HEK293 (cell line): ENCODE measurements around the gene RAVER2.

Experiments
- BCL6B ChIP-seq: fragments of 450-650 bp; formaldehyde crosslinking; IDR thresholded peaks from 2 replicates; pipeline ENCODE4 v1.5.1; 2017; ENCODE audit warnings: missing biosample characterization, missing genetic modification characterization
- CTCF ChIP-seq: fragments of 450-650 bp; formaldehyde crosslinking; IDR thresholded peaks from 2 replicates; pipeline ENCODE4 v1.5.1; 2016; ENCODE audit warnings: missing biosample characterization, missing genetic modification characterization
- EGR2 ChIP-seq: fragments of 450-650 bp; formaldehyde crosslinking; IDR thresholded peaks from 2 replicates; pipeline ENCODE4 v1.5.1; 2016; ENCODE audit warnings: low read depth, missing biosample characterization, missing genetic modification characterization
- FEZF1 ChIP-seq: fragments of 450-650 bp; formaldehyde crosslinking; IDR thresholded peaks from 2 replicates; pipeline ENCODE4 v1.5.1; 2016; ENCODE audit warnings: missing biosample characterization, missing genetic modification characterization
- GFI1B ChIP-seq: fragments of 450-650 bp; formaldehyde crosslinking; IDR thresholded peaks from 2 replicates; pipeline ENCODE4 v1.5.1; 2016; ENCODE audit warnings: missing biosample characterization, missing genetic modification characterization
- KLF1 ChIP-seq: fragments of 450-650 bp; formaldehyde crosslinking; IDR thresholded peaks from 2 replicates; pipeline ENCODE4 v1.5.1; 2016; ENCODE audit warnings: missing biosample characterization, missing genetic modification characterization
- KLF7 ChIP-seq: fragments of 450-650 bp; formaldehyde crosslinking; IDR thresholded peaks from 2 replicates; pipeline ENCODE4 v1.5.1; 2016; ENCODE audit warnings: missing biosample characterization, missing genetic modification characterization, borderline replicate concordance
- KLF9 ChIP-seq: fragments of 450-650 bp; formaldehyde crosslinking; IDR thresholded peaks from 2 replicates; pipeline ENCODE4 v1.5.1; 2016; ENCODE audit warnings: missing biosample characterization, missing genetic modification characterization, low read depth
- MEIS1 ChIP-seq: sonication (generic); formaldehyde crosslinking; IDR thresholded peaks from 2 replicates; pipeline ENCODE4 v1.8.1; 2022; ENCODE audit warnings: missing genetic modification reagents, mild to moderate bottlenecking, borderline replicate concordance
- OVOL3 ChIP-seq: fragments of 450-650 bp; formaldehyde crosslinking; IDR thresholded peaks from 2 replicates; pipeline ENCODE4 v1.5.1; 2016; ENCODE audit warnings: missing biosample characterization, missing genetic modification characterization
- PRDM1 ChIP-seq: fragments of 450-650 bp; formaldehyde crosslinking; IDR thresholded peaks from 2 replicates; pipeline ENCODE4; 2016; ENCODE audit warnings: missing biosample characterization, missing genetic modification characterization
- ZBTB21 ChIP-seq: fragments of 450-650 bp; formaldehyde crosslinking; IDR thresholded peaks from 2 replicates; pipeline ENCODE4 v1.5.1; 2017; ENCODE audit warnings: missing biosample characterization, missing genetic modification characterization
- ZBTB48 ChIP-seq: fragments of 450-650 bp; formaldehyde crosslinking; IDR thresholded peaks from 2 replicates; pipeline ENCODE4 v1.5.1; 2016; ENCODE audit warnings: missing biosample characterization, missing genetic modification characterization
- ZFP3 ChIP-seq: fragments of 450-650 bp; formaldehyde crosslinking; IDR thresholded peaks from 2 replicates; pipeline ENCODE4 v1.5.1; 2016; ENCODE audit warnings: low read depth, missing biosample characterization, missing genetic modification characterization
- ZFP41 ChIP-seq: fragments of 450-650 bp; formaldehyde crosslinking; IDR thresholded peaks from 2 replicates; pipeline ENCODE4 v1.5.1; 2016; ENCODE audit warnings: missing biosample characterization, missing genetic modification characterization, borderline replicate concordance
- ZFP69B ChIP-seq: fragments of 450-650 bp; formaldehyde crosslinking; IDR thresholded peaks from 2 replicates; pipeline ENCODE4 v1.5.1; 2016; ENCODE audit warnings: missing biosample characterization, missing genetic modification characterization
- ZNF121 ChIP-seq: fragments of 450-650 bp; formaldehyde crosslinking; IDR thresholded peaks from 2 replicates; pipeline ENCODE4 v1.5.1; 2016; ENCODE audit warnings: missing biosample characterization, missing genetic modification characterization
- ZNF169 ChIP-seq: fragments of 450-650 bp; formaldehyde crosslinking; IDR thresholded peaks from 2 replicates; pipeline ENCODE4 v1.5.1; 2016; ENCODE audit warnings: missing biosample characterization, missing genetic modification characterization
- ZNF175 ChIP-seq: fragments of 450-650 bp; formaldehyde crosslinking; IDR thresholded peaks from 2 replicates; pipeline ENCODE4 v1.5.1; 2016; ENCODE audit warnings: missing biosample characterization, missing genetic modification characterization
- ZNF211 ChIP-seq: fragments of 450-650 bp; formaldehyde crosslinking; IDR thresholded peaks from 2 replicates; pipeline ENCODE4 v1.5.1; 2016; ENCODE audit warnings: low read depth, missing biosample characterization, missing genetic modification characterization
- ZNF23 ChIP-seq: fragments of 450-650 bp; formaldehyde crosslinking; IDR thresholded peaks from 2 replicates; pipeline ENCODE4 v1.5.1; 2016; ENCODE audit warnings: missing biosample characterization, missing genetic modification characterization, borderline replicate concordance
- ZNF274 ChIP-seq, 2 experiments: fragments of 200-500 bp in 1 of 2; fragments of 450-650 bp in 1 of 2; sonication (Bioruptor generic) in 1 of 2; formaldehyde crosslinking in 1 of 2; IDR thresholded peaks; 2 replicates each; pipeline versions ENCODE4 v1.5.1 to v1.6.1; 2014 to 2016; ENCODE audit warnings: borderline replicate concordance in 1 of 2, inconsistent platforms in 1 of 2, low read length in 1 of 2, missing biosample characterization in 1 of 2, missing genetic modification characterization in 1 of 2
- ZNF341 ChIP-seq: fragments of 450-650 bp; formaldehyde crosslinking; IDR thresholded peaks from 2 replicates; pipeline ENCODE4; 2016; ENCODE audit warnings: low read depth, missing biosample characterization, missing genetic modification characterization
- ZNF350 ChIP-seq: fragments of 450-650 bp; formaldehyde crosslinking; IDR thresholded peaks from 2 replicates; pipeline ENCODE4 v1.5.0; 2017; ENCODE audit warnings: missing biosample characterization, mild to moderate bottlenecking, missing genetic modification characterization
- ZNF394 ChIP-seq: fragments of 450-650 bp; formaldehyde crosslinking; IDR thresholded peaks from 2 replicates; pipeline ENCODE4 v1.5.1; 2016; ENCODE audit warnings: missing biosample characterization, missing genetic modification characterization, mild to moderate bottlenecking, moderate library complexity, borderline replicate concordance
- ZNF426 ChIP-seq: fragments of 450-650 bp; formaldehyde crosslinking; IDR thresholded peaks from 2 replicates; pipeline ENCODE4 v1.5.1; 2017; ENCODE audit warnings: missing biosample characterization, missing genetic modification characterization, mild to moderate bottlenecking, inconsistent platforms, moderate library complexity
- ZNF501 ChIP-seq: fragments of 450-650 bp; formaldehyde crosslinking; IDR thresholded peaks from 2 replicates; pipeline ENCODE4 v1.5.1; 2016; ENCODE audit warnings: missing biosample characterization, missing genetic modification characterization
- ZNF544 ChIP-seq: fragments of 450-650 bp; formaldehyde crosslinking; IDR thresholded peaks from 2 replicates; pipeline ENCODE4 v1.5.0; 2017; ENCODE audit warnings: missing biosample characterization, missing genetic modification characterization
- ZNF555 ChIP-seq: fragments of 450-650 bp; formaldehyde crosslinking; conservative IDR thresholded peaks from 2 replicates; pipeline ENCODE4 v1.5.1; 2017; ENCODE audit warnings: missing biosample characterization, mild to moderate bottlenecking, missing genetic modification characterization, inconsistent platforms
- ZNF560 ChIP-seq: fragments of 450-650 bp; formaldehyde crosslinking; IDR thresholded peaks from 2 replicates; pipeline ENCODE4 v1.5.1; 2017; ENCODE audit warnings: missing biosample characterization, missing genetic modification characterization, borderline replicate concordance
- ZNF610 ChIP-seq: fragments of 450-650 bp; formaldehyde crosslinking; IDR thresholded peaks from 2 replicates; pipeline ENCODE4 v1.5.1; 2016; ENCODE audit warnings: missing biosample characterization, missing genetic modification characterization, borderline replicate concordance
- ZNF623 ChIP-seq: fragments of 450-650 bp; formaldehyde crosslinking; IDR thresholded peaks from 2 replicates; pipeline ENCODE4 v1.5.1; 2016; ENCODE audit warnings: missing biosample characterization, missing genetic modification characterization
- ZNF626 ChIP-seq: fragments of 450-650 bp; sonication (Bioruptor Pico); formaldehyde crosslinking; IDR thresholded peaks from 2 replicates; pipeline ENCODE4 v1.5.1; 2018; ENCODE audit warnings: missing biosample characterization, missing genetic modification characterization, inconsistent platforms
- ZNF664 ChIP-seq: fragments of 450-650 bp; formaldehyde crosslinking; IDR thresholded peaks from 2 replicates; pipeline ENCODE4 v1.5.1; 2016; ENCODE audit warnings: missing biosample characterization, missing genetic modification characterization
- ZNF701 ChIP-seq: fragments of 450-650 bp; formaldehyde crosslinking; IDR thresholded peaks from 2 replicates; pipeline ENCODE4 v1.5.1; 2016; ENCODE audit warnings: missing biosample characterization, missing genetic modification characterization
- ZNF776 ChIP-seq: fragments of 450-650 bp; formaldehyde crosslinking; IDR thresholded peaks from 2 replicates; pipeline ENCODE4 v1.5.0; 2017; ENCODE audit warnings: missing biosample characterization, missing genetic modification characterization, borderline replicate concordance
- ZNF792 ChIP-seq: fragments of 450-650 bp; formaldehyde crosslinking; IDR thresholded peaks from 2 replicates; pipeline ENCODE4 v1.5.1; 2016; ENCODE audit warnings: missing biosample characterization, missing genetic modification characterization
- ZSCAN23 ChIP-seq: fragments of 450-650 bp; formaldehyde crosslinking; IDR thresholded peaks from 2 replicates; pipeline ENCODE4 v1.5.1; 2016; ENCODE audit warnings: missing biosample characterization, missing genetic modification characterization
- ZXDB ChIP-seq: fragments of 450-650 bp; formaldehyde crosslinking; IDR thresholded peaks from 2 replicates; pipeline ENCODE4 v1.5.1; 2016; ENCODE audit warnings: missing biosample characterization, missing genetic modification characterization

Gene RAVER2

GRCh38 chr1:64745181-64745985, 508 bp downstream of the RAVER2 start (continued):
- TF ChIP-seq MEIS1 (CRISPR knock-in tag) (no peak), FEZF1 (tag by site-specific recombination) (no peak), KLF7 (no peak), OVOL3 (tag by site-specific recombination) (no peak), ZNF23 (no peak), ZNF426 (tag by site-specific recombination) (no peak), ZNF623 (tag by site-specific recombination) (no peak), ZNF274 (IDR thresholded peaks at IDR 0.05; ENCODE audit: low read length) (no peak), ZNF274 (tag by site-specific recombination; IDR thresholded peaks at IDR 0.05; ENCODE audit: borderline replicate concordance) (no peak), CTCF (0 out of 2 replicates have a peak, but pooled peaks have one; percentile 13), EGR2 (tag by site-specific recombination) (0 out of 2 replicates have a peak, but pooled peaks have one; percentile 53), ZNF555 (tag by site-specific recombination) (no peak), ZNF626 (tag by site-specific recombination) (no peak), BCL6B (tag by site-specific recombination) (no peak), KLF1 (tag by site-specific recombination) (no peak), ZNF776 (tag by site-specific recombination) (no peak), ZBTB21 (no peak), ZNF501 (tag by site-specific recombination) (0 out of 2 replicates have a peak, but pooled peaks have one; percentile 24), ZNF169 (tag by site-specific recombination) (no peak), ZNF792 (tag by site-specific recombination) (no peak), ZNF560 (tag by site-specific recombination) (no peak), ZNF211 (tag by site-specific recombination) (no peak), ZNF341 (tag by site-specific recombination) (no peak), ZSCAN23 (tag by site-specific recombination) (no peak), ZNF544 (no peak), ZBTB48 (tag by site-specific recombination) (0 out of 2 replicates have a peak, but pooled peaks have one; percentile 17), ZNF610 (tag by site-specific recombination) (no peak), ZFP3 (tag by site-specific recombination) (no peak), ZNF664 (tag by site-specific recombination) (no peak), ZXDB (tag by site-specific recombination) (peak; percentile 60; the same call in 1 of the 2 replicates), GFI1B (tag by site-specific recombination) (no peak), ZFP69B (tag by site-specific recombination) (no peak), ZNF121 (tag by site-specific recombination) (no peak), ZNF350 (tag by site-specific recombination) (no peak), ZFP41 (tag by site-specific recombination) (no peak), ZNF175 (no peak), ZNF701 (tag by site-specific recombination) (no peak), KLF9 (tag by site-specific recombination) (no peak), ZNF394 (no peak), PRDM1 (tag by site-specific recombination) (peak; percentile 49)
